Measurements from ENCODE around the gene SOD2.
"Not testable (repeated sequence)": the region's sequence is repeated elsewhere in the genome, so short reads cannot be mapped to it uniquely, and the experiment has no call there.

Gene SOD2

GRCh38 chr6:159693128-159693893, at the start of gene SOD2:
Gene SOD2, minus strand, starts transcription at chr6:159693241. Its CDS starts 74 bp downstream, at chr6:159693167.
- H3K4me3 ChIP-seq (ENCODE audit: low read depth, low read length): peak within 1 kb of the TSS; percentile 71
- DNase-seq (ENCODE audit: low read depth): no peak

- no peak overlapping the region for H3K4me3 ChIP-seq (ENCODE audit: low read depth, low read length)
- DNase-seq (ENCODE audit: low read depth): no peak
Observed at GRCh38 chr6:159742165-159742564, 49.1 kb upstream of the SOD2 start.

DNA sequence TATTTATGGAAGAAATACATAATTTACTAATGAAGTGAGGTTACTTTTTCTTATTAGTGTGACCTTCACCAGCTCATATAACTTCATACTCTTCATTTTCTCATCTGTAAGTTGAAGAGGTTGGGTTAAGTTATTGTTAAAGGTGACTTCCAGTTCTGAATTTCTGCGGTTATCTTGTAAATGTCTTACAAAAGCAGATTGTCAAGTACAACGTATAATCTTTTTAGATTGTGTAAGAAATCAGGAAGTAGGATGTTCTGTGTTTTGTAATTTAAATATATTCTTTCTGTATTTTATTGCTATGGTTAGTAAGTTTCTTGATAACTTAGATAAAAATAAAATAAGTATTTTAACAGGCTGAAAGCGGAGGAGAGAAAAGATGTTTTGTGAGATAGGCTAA, 46.3 kb upstream of the SOD2 start:
- H3K4me3 ChIP-seq (ENCODE audit: low read depth, low read length): no peak overlapping the region
- no peak for DNase-seq (ENCODE audit: low read depth)

GRCh38 chr6:159736908-159737307, 43.9 kb upstream of the SOD2 start:
- no peak for DNase-seq (ENCODE audit: low read depth)
- no peak overlapping the region for H3K4me3 ChIP-seq (ENCODE audit: low read depth, low read length)

GRCh38 chr6:159733395-159733794, 40.4 kb upstream of the SOD2 start:
- DNase-seq (ENCODE audit: low read depth); H3K4me3 ChIP-seq (ENCODE audit: low read depth, low read length): not testable (repeated sequence)

GRCh38 chr6:159732550-159732949, 39.5 kb upstream of the SOD2 start:
- not testable (repeated sequence) for H3K4me3 ChIP-seq (ENCODE audit: low read depth, low read length)

GRCh38 chr6:159730332-159730676, 37.3 kb upstream of the SOD2 start:
- no peak for DNase-seq (ENCODE audit: low read depth)
- no peak overlapping the region for H3K4me3 ChIP-seq (ENCODE audit: low read depth, low read length)

More at GRCh38 chr6:159732550-159732949, 39.5 kb upstream of the SOD2 start:
- not testable (repeated sequence) for DNase-seq (ENCODE audit: low read depth)

DNA sequence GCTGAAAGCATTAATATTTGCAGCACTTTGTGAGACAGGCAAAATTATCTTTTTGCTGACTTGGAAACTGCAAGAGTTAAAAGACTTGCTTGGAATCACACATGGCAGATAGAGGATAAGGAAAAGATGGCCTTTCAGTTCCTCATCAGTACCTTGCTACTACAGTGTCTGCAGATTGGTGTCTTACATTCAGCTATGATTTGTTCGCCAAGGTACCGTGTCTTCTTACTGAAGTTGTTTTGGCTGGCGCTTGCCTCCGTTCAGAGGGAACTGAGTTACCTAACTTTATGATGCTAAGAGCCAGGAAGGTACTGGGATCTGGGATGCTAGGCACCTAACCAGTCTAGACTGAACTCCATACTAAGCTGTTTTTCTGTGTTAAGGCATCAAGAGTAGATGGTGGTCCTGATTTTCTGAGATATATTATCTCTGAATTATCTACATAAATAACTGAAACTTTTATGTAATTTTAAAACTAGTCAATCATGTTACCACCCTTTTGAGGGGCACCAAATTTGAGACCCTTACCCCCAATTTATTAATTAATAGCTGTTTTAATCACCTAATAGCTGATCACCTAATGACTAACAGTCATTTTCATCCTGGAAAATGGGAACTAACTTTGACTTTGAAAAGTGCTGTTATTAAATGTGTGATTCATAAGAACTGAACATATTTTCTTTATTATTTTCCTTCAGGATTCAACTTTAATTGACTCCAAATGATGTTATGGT, 36.7 kb upstream of the SOD2 start:
- peak overlapping the region; percentile 85 for H3K4me3 ChIP-seq (ENCODE audit: low read depth, low read length)
- no peak for DNase-seq (ENCODE audit: low read depth)

GRCh38 chr6:159728531-159728964, 35.5 kb upstream of the SOD2 start:
- no peak for DNase-seq (ENCODE audit: low read depth)
- peak overlapping the region; percentile 85 for H3K4me3 ChIP-seq (ENCODE audit: low read depth, low read length)

DNA sequence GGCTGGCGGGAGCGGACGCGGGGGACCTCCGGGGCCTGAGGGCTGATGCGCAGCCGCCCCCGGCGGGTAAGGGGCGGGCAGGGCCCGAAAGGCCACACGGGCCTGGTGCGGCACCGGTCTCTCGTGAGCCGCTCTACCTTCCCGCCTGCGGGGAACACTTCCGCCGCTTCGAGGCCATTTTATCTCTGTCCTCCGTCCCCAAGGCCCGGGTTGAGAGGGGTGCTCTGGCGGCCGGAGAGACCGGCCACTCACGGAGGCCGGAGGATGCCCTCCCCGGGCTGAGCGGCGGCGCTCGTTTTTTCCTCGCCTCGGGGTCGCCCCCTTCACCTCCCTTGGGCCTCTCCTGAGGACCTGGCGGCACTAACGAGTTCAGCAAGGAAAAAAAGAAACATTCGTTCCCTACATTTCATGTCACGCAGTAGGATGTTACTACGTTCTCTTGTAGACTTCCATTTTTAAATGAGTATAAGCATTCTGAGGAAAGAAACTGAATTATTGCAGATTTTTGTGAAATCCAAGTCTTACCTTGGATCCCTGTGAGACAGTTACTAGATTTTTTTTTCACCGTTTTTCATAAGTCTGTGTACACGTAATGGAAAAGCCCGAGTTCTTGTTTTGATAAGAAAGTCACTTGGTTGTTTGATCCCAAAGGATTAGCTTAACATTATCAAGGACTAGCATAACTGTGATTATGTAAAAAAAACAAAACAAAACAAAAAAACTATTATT, 34.8 kb upstream of the SOD2 start:
- no peak for DNase-seq (ENCODE audit: low read depth)
- H3K4me3 ChIP-seq (ENCODE audit: low read depth, low read length): peak overlapping the region; percentile 85

- peak; percentile 87 for DNase-seq (ENCODE audit: low read depth)
- H3K4me3 ChIP-seq (ENCODE audit: low read depth, low read length): peak within 1 kb of the TSS; percentile 85
Observed at GRCh38 chr6:159726918-159727716, 34.1 kb upstream of the SOD2 start, which contains the start of gene WTAP. Gene WTAP, plus strand, starts transcription at chr6:159727506. Its CDS starts 8,760 bp downstream, at chr6:159736266.

GRCh38 chr6:159726255-159726917, 33.3 kb upstream of the SOD2 start:
- H3K4me3 ChIP-seq (ENCODE audit: low read depth, low read length): peak overlapping the region; percentile 75

DNA sequence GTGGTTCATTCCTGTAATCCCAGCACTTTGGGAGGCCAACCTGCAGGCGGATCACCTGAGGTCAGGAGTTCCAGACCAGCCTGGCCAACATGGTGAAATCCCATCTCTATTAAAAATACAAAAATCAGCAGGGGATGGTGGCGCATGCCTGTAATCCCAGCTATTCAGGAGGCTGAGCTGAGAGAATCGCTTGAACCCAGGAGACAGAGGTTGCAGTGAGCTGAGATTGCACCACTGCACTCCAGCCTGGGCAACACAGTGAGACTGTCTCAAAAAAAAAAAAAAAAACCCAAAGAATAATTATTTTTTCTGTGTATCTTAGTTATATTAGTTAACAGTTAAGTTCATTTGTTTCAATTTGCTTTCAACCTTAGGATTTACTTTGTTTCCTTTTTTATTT, 32.2 kb upstream of the SOD2 start:
- DNase-seq (ENCODE audit: low read depth); H3K4me3 ChIP-seq (ENCODE audit: low read depth, low read length): not testable (repeated sequence)

More at GRCh38 chr6:159726255-159726917, 33.3 kb upstream of the SOD2 start:
- no peak for DNase-seq (ENCODE audit: low read depth)

DNA sequence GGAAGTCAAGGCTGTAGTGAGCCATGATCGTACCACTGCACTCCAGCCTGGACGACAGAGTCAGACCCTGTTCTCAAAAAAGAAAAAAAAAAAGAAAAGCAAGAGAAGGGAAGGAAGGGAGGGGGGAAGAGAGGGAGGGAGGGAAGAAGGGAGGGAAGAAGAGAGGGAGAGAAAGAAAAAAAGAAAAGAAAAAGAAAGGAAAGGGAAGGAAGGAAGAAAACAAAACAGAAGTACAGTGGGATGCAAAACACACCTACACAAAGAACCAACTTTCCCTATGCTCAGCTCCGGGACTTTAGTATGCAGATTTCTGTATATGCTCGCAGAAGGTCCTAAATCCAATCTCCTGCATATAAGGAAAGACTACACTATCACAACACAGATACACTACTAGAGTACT, 31.7 kb upstream of the SOD2 start:
- no peak for DNase-seq (ENCODE audit: low read depth)
- H3K4me3 ChIP-seq (ENCODE audit: low read depth, low read length): no peak overlapping the region

GRCh38 chr6:159723259-159723658, 30.2 kb upstream of the SOD2 start:
- H3K4me3 ChIP-seq (ENCODE audit: low read depth, low read length): no peak overlapping the region

GRCh38 chr6:159722655-159723054, 29.6 kb upstream of the SOD2 start:
- DNase-seq (ENCODE audit: low read depth): no peak
- H3K4me3 ChIP-seq (ENCODE audit: low read depth, low read length): no peak overlapping the region

More at GRCh38 chr6:159723259-159723658, 30.2 kb upstream of the SOD2 start:
- no peak for DNase-seq (ENCODE audit: low read depth)

GRCh38 chr6:159721981-159722380, 28.9 kb upstream of the SOD2 start:
- not testable (repeated sequence) for H3K4me3 ChIP-seq (ENCODE audit: low read depth, low read length); DNase-seq (ENCODE audit: low read depth)

DNA sequence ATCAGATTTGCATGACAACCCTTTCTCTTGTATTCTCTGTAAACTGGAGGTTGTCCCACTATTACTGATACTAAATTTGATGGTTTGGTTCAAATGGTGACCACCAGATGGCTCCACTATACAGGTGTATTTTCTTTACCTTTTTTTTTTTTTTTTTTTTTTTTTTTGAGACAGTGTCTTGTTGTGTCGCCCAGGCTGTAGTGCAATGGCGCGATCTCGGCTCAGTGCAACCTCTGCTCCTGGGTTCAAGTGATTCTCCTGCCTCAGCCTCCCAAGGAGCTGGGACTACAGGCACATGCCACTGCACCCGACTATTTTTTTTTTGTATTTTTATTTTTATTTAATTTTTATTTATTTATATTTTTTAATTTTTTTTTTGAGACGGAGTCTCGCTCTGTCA, 27.7 kb upstream of the SOD2 start:
- no peak overlapping the region for H3K4me3 ChIP-seq (ENCODE audit: low read depth, low read length)
- no peak for DNase-seq (ENCODE audit: low read depth)

DNA sequence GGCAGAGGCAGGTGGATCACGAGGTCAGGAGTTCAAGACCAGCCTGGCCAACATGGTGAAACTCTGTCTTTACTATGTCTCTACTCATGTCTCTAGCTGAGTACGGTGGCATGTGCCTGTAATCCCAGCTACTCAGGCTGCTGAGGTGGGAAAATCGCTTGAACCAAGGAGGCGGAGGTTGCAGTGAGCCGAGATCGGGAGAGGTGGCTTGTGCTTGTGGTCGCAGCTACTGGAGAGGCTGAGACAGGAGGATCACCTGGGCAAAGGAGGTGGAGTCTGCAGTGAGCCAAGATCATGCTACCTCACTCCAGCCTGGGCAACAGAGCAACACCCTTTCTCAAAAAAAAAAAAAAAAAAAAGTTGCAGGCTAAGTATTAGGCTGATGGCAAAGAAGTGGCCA, 26.2 kb upstream of the SOD2 start:
- no peak for DNase-seq (ENCODE audit: low read depth)
- no peak overlapping the region for H3K4me3 ChIP-seq (ENCODE audit: low read depth, low read length)
